Endothelial cell (in vitro differentiated cells): ENCODE results near the gene AGBL1. TPM values are rescaled to one million over a fixed set of nuclear protein-coding genes. Genes with fewer than 3 reads are reported as not detected.

ENCODE experiments used
- DNase-seq: peaks from one replicate; pipeline ENCODE4 v3.0.0; 2021; ENCODE audit warnings: low spot score
- H3K27ac Mint-ChIP-seq: one replicate; pipeline ENCODE4 v1.8.0; 2021; ENCODE audit warnings: mixed read lengths, inconsistent platforms; ENCODE audit not compliant: unreplicated experiment
- H3K27me3 Mint-ChIP-seq: one replicate; pipeline ENCODE4 v1.8.0; 2021; ENCODE audit warnings: mild to moderate bottlenecking, moderate library complexity, mixed read lengths, inconsistent platforms; ENCODE audit not compliant: unreplicated experiment
- H3K36me3 Mint-ChIP-seq: one replicate; pipeline ENCODE4 v1.8.0; 2021; ENCODE audit warnings: mild to moderate bottlenecking, low read depth, mixed read lengths, inconsistent platforms; ENCODE audit not compliant: unreplicated experiment
- H3K4me1 Mint-ChIP-seq: one replicate; pipeline ENCODE4 v1.8.0; 2021; ENCODE audit warnings: mild to moderate bottlenecking, mixed read lengths, inconsistent platforms; ENCODE audit not compliant: unreplicated experiment
- H3K4me3 Mint-ChIP-seq: one replicate; pipeline ENCODE4 v1.8.0; 2021; ENCODE audit warnings: mild to moderate bottlenecking, mixed read lengths, inconsistent platforms; ENCODE audit not compliant: unreplicated experiment
- H3K9me3 Mint-ChIP-seq: one replicate; pipeline ENCODE4 v1.8.0; 2021; ENCODE audit warnings: mixed read lengths, inconsistent platforms; ENCODE audit not compliant: unreplicated experiment
- CTCF ChIP-seq: fragments of 200-600 bp; sonication (generic); IDR thresholded peaks from one replicate; pipeline ENCODE4 v1.5.0; 2021; ENCODE audit warnings: antibody characterized with exemption; ENCODE audit not compliant: unreplicated experiment
- total RNA-seq: library from RNA; stranded (reverse); fragmentation: NEBNext Ultra II Directional; extraction: Animal tissue kit (Norgen Biotek cat#: 25700); gene quantifications from one replicate; pipeline ENCODE4 v1.2.1, GENCODE V29; 2021; ENCODE audit not compliant: unreplicated experiment

Gene AGBL1
- total RNA-seq, 1 donor from 2014 or later, result 0.03 TPM

DNA sequence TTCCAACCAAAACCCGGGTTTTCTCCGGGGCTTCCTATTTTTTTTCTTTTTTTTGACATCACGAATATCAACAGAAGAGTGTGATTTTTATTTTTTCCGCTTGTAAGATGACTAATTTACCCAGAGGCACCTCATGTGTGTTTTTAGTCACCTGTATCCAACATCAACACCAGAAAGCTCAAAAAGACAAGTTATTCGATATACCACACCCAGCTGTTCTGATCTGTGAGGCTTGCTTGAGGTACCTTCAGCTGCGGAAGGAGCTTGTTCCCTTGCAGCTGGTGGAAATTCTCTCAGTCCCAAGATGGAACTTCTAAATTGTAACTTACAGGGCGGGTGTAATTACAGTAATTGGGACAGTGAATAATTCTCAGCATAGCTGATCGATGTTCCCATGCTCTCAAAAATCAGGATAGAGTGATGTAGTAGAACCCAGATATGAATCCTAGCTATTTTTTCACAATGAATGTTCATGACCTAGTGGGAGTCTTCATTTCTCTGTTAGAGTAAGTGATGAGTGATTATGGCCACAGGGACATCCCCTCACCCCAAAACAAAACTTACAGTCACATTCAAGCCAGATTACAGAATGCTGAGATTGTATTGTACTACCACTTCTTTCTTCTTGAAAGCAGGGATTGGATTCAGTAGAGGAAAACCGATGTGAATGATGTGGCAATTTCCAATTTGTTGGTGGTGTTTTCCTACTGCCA lies 232.1 kb downstream of the AGBL1 start:
- peaks cover 3% of the 10 kb centered on the region for H3K27me3 Mint-ChIP-seq

DNA sequence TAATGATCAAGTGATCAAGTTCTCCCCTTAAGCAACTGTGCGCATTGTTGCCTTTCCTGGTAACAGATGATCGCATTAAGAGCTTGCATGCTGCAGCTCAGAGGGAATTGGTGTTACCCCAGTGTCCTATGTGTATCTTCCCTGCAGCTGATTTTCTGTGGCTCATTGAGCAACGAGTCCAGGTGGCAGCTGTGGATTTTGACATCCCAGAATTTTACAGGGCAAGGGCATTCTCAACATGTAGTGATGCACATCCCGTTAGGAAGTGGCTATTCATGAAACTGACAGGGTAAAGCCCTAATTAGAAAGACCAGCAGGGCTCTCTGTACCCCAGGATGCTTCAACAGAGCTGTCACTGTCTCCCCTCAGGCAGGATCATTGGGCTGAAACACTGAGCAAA lies 232.8 kb downstream of the AGBL1 start:
- H3K9me3 Mint-ChIP-seq, result no peaks in the 10 kb centered on the region
- H3K4me1 Mint-ChIP-seq, result peaks cover 21% of the 10 kb centered on the region
- H3K27ac Mint-ChIP-seq, result no peak overlapping the region
- no peak for DNase-seq
- H3K27me3 Mint-ChIP-seq, result peaks cover 4% of the 10 kb centered on the region
- no peak for TF ChIP-seq CTCF
- no peak overlapping the region for H3K4me3 Mint-ChIP-seq
- no peaks in the 10 kb centered on the region for H3K36me3 Mint-ChIP-seq

More for the DNA sequence above, 232.1 kb downstream of the AGBL1 start:
- no peak for TF ChIP-seq CTCF
- Mint-ChIP-seq H3K4me3 (no peak overlapping the region), H3K27ac (no peak overlapping the region), H3K9me3 (no peaks in the 10 kb centered on the region), H3K4me1 (peaks cover 13% of the 10 kb centered on the region), H3K36me3 (no peaks in the 10 kb centered on the region)
- no peak for DNase-seq

- Mint-ChIP-seq H3K4me1 (peaks cover 21% of the 10 kb centered on the region), H3K9me3 (no peaks in the 10 kb centered on the region), H3K4me3 (no peak overlapping the region), H3K27me3 (peaks cover 4% of the 10 kb centered on the region), H3K36me3 (no peaks in the 10 kb centered on the region), H3K27ac (peak overlapping the region; percentile 99)
- no peak for TF ChIP-seq CTCF
- DNase-seq, result no peak
Observed at GRCh38 chr15:86316216-86316615, 236.5 kb downstream of the AGBL1 start.

- peak overlapping the region; percentile 99 for H3K27ac Mint-ChIP-seq
- DNase-seq, result peak; percentile 6
- peaks cover 4% of the 10 kb centered on the region for H3K27me3 Mint-ChIP-seq
- no peak overlapping the region for H3K4me3 Mint-ChIP-seq
- TF ChIP-seq CTCF, result no peak
- peaks cover 21% of the 10 kb centered on the region for H3K4me1 Mint-ChIP-seq
- H3K36me3 Mint-ChIP-seq, result no peaks in the 10 kb centered on the region
- H3K9me3 Mint-ChIP-seq, result no peaks in the 10 kb centered on the region
Observed at GRCh38 chr15:86316726-86317383, 237.2 kb downstream of the AGBL1 start.

DNA sequence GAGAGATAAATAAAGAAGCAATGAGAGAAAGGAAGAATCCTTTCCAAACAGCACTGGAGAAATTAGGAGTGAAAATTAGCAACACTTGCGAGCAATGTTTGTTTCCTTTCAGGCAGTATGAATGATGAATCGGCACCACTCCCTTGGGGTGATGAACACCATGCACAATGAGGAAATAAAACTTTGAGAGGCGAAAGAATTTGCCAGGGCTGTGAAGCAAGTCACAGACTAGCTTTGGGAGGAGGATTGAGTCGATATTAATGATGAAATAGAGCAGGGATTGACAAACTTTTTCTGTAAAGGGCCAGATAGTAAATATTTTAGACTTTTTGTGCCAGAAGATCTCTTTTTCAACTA lies 237.7 kb downstream of the AGBL1 start:
- Mint-ChIP-seq H3K36me3 (no peaks in the 10 kb centered on the region), H3K27ac (peak overlapping the region; percentile 99), H3K4me3 (no peak overlapping the region), H3K9me3 (no peaks in the 10 kb centered on the region), H3K27me3 (peaks cover 4% of the 10 kb centered on the region), H3K4me1 (peaks cover 21% of the 10 kb centered on the region)
- DNase-seq, result no peak
- no peak for TF ChIP-seq CTCF
